OCI-LY7 (cell line): ENCODE results near the gene ZNF326. TPM values are rescaled to one million over a fixed set of nuclear protein-coding genes. Genes with fewer than 3 reads are reported as not detected.

Experiments
- BruUV-seq: library from RNA; stranded (reverse); fragments of 400-500 nt; replicated peaks from 2 replicates; lab custom pipeline; 2021; lab: Mats Ljungman, UMichigan
- CTCF ChIA-PET: fragments of 300-600 bp; sonication (Branson Sonifier 250); formaldehyde crosslinking; loops from one replicate; lab custom pipeline; 2022; ENCODE audit warnings: antibody characterized with exemption; ENCODE audit not compliant: unreplicated experiment; lab: Charles Lee
- POLR2A ChIA-PET: fragments of 300-600 bp; sonication (Branson Sonifier 250); formaldehyde crosslinking; loops from one replicate; lab custom pipeline; 2022; ENCODE audit warnings: antibody characterized with exemption; lab: Charles Lee
- DNase-seq: peaks from one replicate; pipeline ENCODE4 v3.0.0-alpha.2; 2015; ENCODE audit warnings: low spot score
- H2AFZ ChIP-seq: fragments of 200-600 bp; sonication (generic), shearing (Covaris generic); 2 replicates; pipeline ENCODE4 v1.6.1; 2014; ENCODE audit warnings: mild to moderate bottlenecking, antibody characterized with exemption, low read length, moderate library complexity
- H3K27ac ChIP-seq: fragments of 200-600 bp; sonication (generic); 2 replicates; pipeline ENCODE4 v1.5.1; 2014; ENCODE audit warnings: mixed run types, low read depth, mild to moderate bottlenecking, moderate library complexity, low read length, inconsistent platforms; ENCODE audit not compliant: poor library complexity, severe bottlenecking
- H3K36me3 ChIP-seq: fragments of 200-600 bp; sonication (generic); 2 replicates; pipeline ENCODE4 v1.6.1; 2014; ENCODE audit warnings: mild to moderate bottlenecking, antibody characterized with exemption, low read length, moderate library complexity, mixed read lengths; ENCODE audit not compliant: insufficient read depth
- H3K4me1 ChIP-seq: fragments of 200-600 bp; sonication (generic); 2 replicates; pipeline ENCODE4 v1.5.1; 2014; ENCODE audit warnings: mild to moderate bottlenecking, low read length; ENCODE audit not compliant: insufficient read depth, poor library complexity, severe bottlenecking
- H3K4me2 ChIP-seq: fragments of 200-600 bp; sonication (generic); 2 replicates; pipeline ENCODE4 v1.6.1; 2014; ENCODE audit warnings: mild to moderate bottlenecking, low read length
- H3K4me3 ChIP-seq: fragments of 200-600 bp; sonication (generic); 2 replicates; pipeline ENCODE4 v1.5.1; 2014; ENCODE audit warnings: mild to moderate bottlenecking, low read depth, low read length; ENCODE audit not compliant: poor library complexity, severe bottlenecking
- H3K79me2 ChIP-seq: fragments of 200-600 bp; sonication (generic); 2 replicates; pipeline ENCODE4 v1.6.1; 2016; ENCODE audit warnings: low read depth, mild to moderate bottlenecking, low read length, moderate library complexity, mixed read lengths; ENCODE audit not compliant: insufficient read depth
- H3K9me2 ChIP-seq: fragments of 200-600 bp; sonication (generic); 2 replicates; pipeline ENCODE4 v1.6.1; 2016; ENCODE audit warnings: mild to moderate bottlenecking, low read length, mixed read lengths; ENCODE audit not compliant: insufficient read depth
- H3K9me3 ChIP-seq: fragments of 200-600 bp; sonication (generic); 2 replicates; pipeline ENCODE4 v1.6.1; 2014; ENCODE audit warnings: mild to moderate bottlenecking, mixed run types, low read length, mixed read lengths
- H4K20me1 ChIP-seq: fragments of 200-600 bp; sonication (generic); 2 replicates; pipeline ENCODE4 v1.6.1; 2014; ENCODE audit warnings: mild to moderate bottlenecking, antibody characterized with exemption, low read length, moderate library complexity, mixed read lengths; ENCODE audit not compliant: insufficient read depth
- CTCF ChIP-seq: fragments of 200-600 bp; sonication (generic); conservative IDR thresholded peaks from 2 replicates; pipeline ENCODE4 v1.5.1; 2014; ENCODE audit warnings: mild to moderate bottlenecking, antibody characterized with exemption, low read length, moderate library complexity, mixed read lengths
- EZH2phosphoT487 ChIP-seq: fragments of 200-600 bp; sonication (generic); IDR thresholded peaks from 2 replicates; pipeline ENCODE4 v1.6.1; 2018; ENCODE audit warnings: low read depth, borderline replicate concordance, mild to moderate bottlenecking, mixed run types, antibody characterized with exemption, low read length, moderate library complexity, mixed read lengths
- intact Hi-C: fragments of 100-400 bp; cut with micrococcal nuclease; formaldehyde crosslinking; loops from one replicate; pipeline ENCODE4 v1.10.0; 2022; ENCODE audit not compliant: unreplicated experiment
- total RNA-seq, 2 experiments: library from RNA; depleted of rRNA in 1 of 2; stranded (reverse); fragments of >200 nt in 1 of 2; shearing (Covaris generic) in 1 of 2; gene quantifications; 2 replicates each; pipeline ENCODE4 v1.2.3, GENCODE V29; 2014 to 2022

ZNF326 gene
- total RNA-seq, 2 experiments from 2014 or later, result 11.5 to 43.5 TPM

DNA sequence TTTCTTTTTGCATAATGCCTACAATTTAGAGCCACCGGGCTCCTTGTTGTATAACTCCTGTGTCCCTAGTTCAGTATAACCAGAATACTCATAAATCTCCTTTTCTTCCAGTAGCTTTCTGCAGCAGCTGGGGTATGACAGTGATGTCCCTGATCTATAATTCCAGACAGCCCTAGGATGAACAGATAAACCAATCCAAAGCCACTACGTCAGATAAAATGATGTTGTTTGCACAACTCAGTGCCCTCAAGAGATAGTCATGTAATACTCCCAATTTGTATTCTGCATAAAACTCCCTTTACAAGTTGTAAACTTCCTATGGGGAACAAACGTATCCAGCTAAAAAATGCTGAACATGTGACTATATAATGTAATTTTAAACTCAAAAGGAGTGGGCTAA, 44.7 kb downstream of the ZNF326 start:
- BruUV-seq, result no TSS peak
- no peaks in the 10 kb centered on the region for H4K20me1 ChIP-seq
- intact Hi-C loops, result no loop called here
- no peaks in the 10 kb centered on the region for H3K9me2 ChIP-seq
- CTCF ChIA-PET, result no interaction called here
- no peaks in the 10 kb centered on the region for H3K4me1 ChIP-seq
- no peaks in the 10 kb centered on the region for H3K9me3 ChIP-seq
- DNase-seq, result no peak
- no peak overlapping the region for H3K27ac ChIP-seq
- TF ChIP-seq EZH2phosphoT487 (no peak), CTCF (no peak)
- no peaks in the 10 kb centered on the region for H3K79me2 ChIP-seq
- H2AFZ ChIP-seq, result no peak overlapping the region
- POLR2A ChIA-PET, result no interaction called here
- no peak overlapping the region for H3K4me3 ChIP-seq
- no peak overlapping the region for H3K4me2 ChIP-seq
- H3K36me3 ChIP-seq, result no peaks in the 10 kb centered on the region

- no peaks in the 10 kb centered on the region for H3K4me1 ChIP-seq
- no peaks in the 10 kb centered on the region for H3K9me2 ChIP-seq
- no TSS peak for BruUV-seq
- no peak overlapping the region for H3K4me3 ChIP-seq
- no peaks in the 10 kb centered on the region for H3K9me3 ChIP-seq
- no peak overlapping the region for H2AFZ ChIP-seq
- H3K4me2 ChIP-seq, result no peak overlapping the region
- no peak for DNase-seq
- no peak for TF ChIP-seq CTCF
- ChIA-PET CTCF (no interaction called here), POLR2A (interaction anchor here (0.6 to 0.9 kb wide), 2 partner anchors 25 to 538 kb away, joined by 3 read pairs; no protein-coding TSS in a partner anchor)
- intact Hi-C loops, result no loop called here
- H3K79me2 ChIP-seq, result no peaks in the 10 kb centered on the region
- H3K36me3 ChIP-seq, result no peaks in the 10 kb centered on the region
- no peaks in the 10 kb centered on the region for H4K20me1 ChIP-seq
- no peak overlapping the region for H3K27ac ChIP-seq
Measured at GRCh38 chr1:90043586-90043985, 48.7 kb downstream of the ZNF326 start.

DNA sequence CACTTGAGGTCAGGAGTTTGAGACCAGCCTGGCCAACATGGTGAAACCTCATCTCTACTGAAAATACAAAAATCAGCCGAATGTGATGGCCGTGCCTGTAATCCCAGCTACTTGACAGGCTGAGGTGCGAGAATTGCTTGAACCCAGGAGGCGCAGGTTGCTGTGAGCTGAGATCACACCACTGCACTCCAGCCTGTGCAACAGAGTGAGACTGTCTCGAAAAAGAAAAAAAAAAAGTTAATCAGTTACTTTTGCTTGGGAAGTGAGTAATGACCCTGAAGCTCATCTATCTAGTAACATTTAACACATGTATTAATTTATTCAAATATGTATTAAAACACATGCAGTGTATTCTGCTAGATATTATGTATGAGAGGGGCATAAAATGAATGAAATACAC, 49.4 kb downstream of the ZNF326 start:
- DNase-seq, result no peak
- Histone ChIP-seq H3K9me3 (no peaks in the 10 kb centered on the region), H3K4me3 (no peak overlapping the region), H3K79me2 (no peaks in the 10 kb centered on the region), H3K4me1 (no peaks in the 10 kb centered on the region), H3K36me3 (no peaks in the 10 kb centered on the region), H3K27ac (no peak overlapping the region), H4K20me1 (no peaks in the 10 kb centered on the region), H3K9me2 (no peaks in the 10 kb centered on the region), H3K4me2 (no peak overlapping the region), H2AFZ (no peak overlapping the region)
- no TSS peak for BruUV-seq
- intact Hi-C loops, result no loop called here
- ChIA-PET POLR2A (interaction anchor here (0.9 kb wide), 1 partner anchor 24 kb away, joined by 3 read pairs; no protein-coding TSS in a partner anchor), CTCF (no interaction called here)
- TF ChIP-seq CTCF (no peak), EZH2phosphoT487 (no peak)
